ENCODE results near the gene CSAG3.

- TF ChIP-seq, protein P1, sequence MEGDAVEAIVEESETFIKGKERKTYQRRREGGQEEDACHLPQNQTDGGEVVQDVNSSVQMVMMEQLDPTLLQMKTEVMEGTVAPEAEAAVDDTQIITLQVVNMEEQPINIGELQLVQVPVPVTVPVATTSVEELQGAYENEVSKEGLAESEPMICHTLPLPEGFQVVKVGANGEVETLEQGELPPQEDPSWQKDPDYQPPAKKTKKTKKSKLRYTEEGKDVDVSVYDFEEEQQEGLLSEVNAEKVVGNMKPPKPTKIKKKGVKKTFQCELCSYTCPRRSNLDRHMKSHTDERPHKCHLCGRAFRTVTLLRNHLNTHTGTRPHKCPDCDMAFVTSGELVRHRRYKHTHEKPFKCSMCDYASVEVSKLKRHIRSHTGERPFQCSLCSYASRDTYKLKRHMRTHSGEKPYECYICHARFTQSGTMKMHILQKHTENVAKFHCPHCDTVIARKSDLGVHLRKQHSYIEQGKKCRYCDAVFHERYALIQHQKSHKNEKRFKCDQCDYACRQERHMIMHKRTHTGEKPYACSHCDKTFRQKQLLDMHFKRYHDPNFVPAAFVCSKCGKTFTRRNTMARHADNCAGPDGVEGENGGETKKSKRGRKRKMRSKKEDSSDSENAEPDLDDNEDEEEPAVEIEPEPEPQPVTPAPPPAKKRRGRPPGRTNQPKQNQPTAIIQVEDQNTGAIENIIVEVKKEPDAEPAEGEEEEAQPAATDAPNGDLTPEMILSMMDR (IDR thresholded peaks at IDR 0.05), result no peak
- TF ChIP-seq POLR2A (IDR thresholded peaks at IDR 0.05), result no peak
- no peak for TF ChIP-seq POLR2AphosphoS5 (IDR thresholded peaks at IDR 0.05)
- TF ChIP-seq EP300 (IDR thresholded peaks at IDR 0.05), result no peak
Measured at GRCh38 chrX:152735860-152736511, 23.0 kb upstream of the CSAG3 start.
